Spinal cord (tissue), 10 donors: Measurements from ENCODE around the gene CDON. TPM values are rescaled to one million over a fixed set of nuclear protein-coding genes. Genes with fewer than 3 reads are reported as not detected.
A peak's percentile ranks its signal among the peaks of the same experiment; 100 is the strongest.

ENCODE experiments used
- DNase-seq, 6 donors: peaks; one replicate each; pipeline versions ENCODE4 v3.0.0 to v3.0.0-alpha.2; 2013 to 2015; ENCODE audit warnings: low spot score in 6 of 6, low read depth in 4 of 6
- H3K27ac ChIP-seq: one replicate; pipeline ENCODE4 v1.5.1; 2013; ENCODE audit warnings: low read depth, low read length, control low read depth
- H3K27me3 ChIP-seq: one replicate; pipeline ENCODE4 v1.6.1; 2013; ENCODE audit warnings: low read length; ENCODE audit not compliant: control insufficient read depth, insufficient read depth
- H3K36me3 ChIP-seq: one replicate; pipeline ENCODE4 v1.6.1; 2013; ENCODE audit warnings: low read length; ENCODE audit not compliant: control insufficient read depth, insufficient read depth
- H3K4me1 ChIP-seq: one replicate; pipeline ENCODE4 v1.6.1; 2013; ENCODE audit warnings: low read length; ENCODE audit not compliant: control insufficient read depth, insufficient read depth
- H3K4me3 ChIP-seq: one replicate; pipeline ENCODE4 v1.5.1; 2013; ENCODE audit warnings: low read depth, low read length, control low read depth
- H3K9me3 ChIP-seq: one replicate; pipeline ENCODE4 v1.6.1; 2013; ENCODE audit warnings: low read length; ENCODE audit not compliant: control insufficient read depth, insufficient read depth
- WGBS: methylation state at CpG from one replicate; pipeline ENCODE4 v1.1.5; 2013; ENCODE audit warnings: missing lambda C conversion rate; ENCODE audit not compliant: insufficient coverage; 5-methylcytosine and 5-hydroxymethylcytosine counted together
- polyA plus RNA-seq, 2 donors: library from polyadenylated mRNA; unstranded; fragments of 120-200 nt; gene quantifications; one replicate each; pipeline ENCODE4 v1.2.1, GENCODE V29; 2013; ENCODE audit not compliant: insufficient read length in 2 of 2
- total RNA-seq, 2 donors: library from RNA; depleted of rRNA in 1 of 2; stranded (reverse); fragments of 120-200 nt in 1 of 2; fragments of >200 nt in 1 of 2; gene quantifications; one replicate each; pipeline versions ENCODE4 v1.2.3 to v1.2.4, GENCODE V29; 2013 to 2014
- donor health status: healthy.

The CDON gene
- total and polyA plus RNA-seq, 4 donors: 7.4 to 34.7 (median 21.4) TPM

DNA sequence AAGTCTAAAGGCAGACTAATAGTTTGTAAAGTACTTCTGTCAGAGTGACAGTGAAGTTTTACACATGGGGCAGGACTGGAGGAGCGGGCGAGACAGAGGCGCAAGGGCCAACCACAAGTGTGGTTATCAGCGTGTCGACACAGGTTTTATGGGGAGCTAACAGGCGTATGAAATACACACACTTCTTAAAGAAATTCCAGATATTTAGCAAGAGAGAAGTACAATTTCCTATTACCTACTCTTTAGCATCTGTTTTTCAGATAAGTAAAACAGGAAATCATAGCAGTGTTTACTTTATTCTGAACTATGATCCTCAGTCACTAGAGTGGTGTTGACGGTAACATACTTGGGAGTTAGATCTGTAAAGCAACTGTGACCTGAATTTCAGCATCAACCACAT lies 94.3 kb downstream of the CDON start:
- Histone ChIP-seq H3K27me3 (no peaks in the 10 kb centered on the region), H3K9me3 (peaks cover under 1% of the 10 kb centered on the region), H3K4me1 (no peaks in the 10 kb centered on the region), H3K27ac (no peak overlapping the region), H3K4me3 (no peak overlapping the region), H3K36me3 (no peaks in the 10 kb centered on the region)
- 93% methylated on average over 3 of the region's 7 CpGs for WGBS
- no peak for DNase-seq

DNA sequence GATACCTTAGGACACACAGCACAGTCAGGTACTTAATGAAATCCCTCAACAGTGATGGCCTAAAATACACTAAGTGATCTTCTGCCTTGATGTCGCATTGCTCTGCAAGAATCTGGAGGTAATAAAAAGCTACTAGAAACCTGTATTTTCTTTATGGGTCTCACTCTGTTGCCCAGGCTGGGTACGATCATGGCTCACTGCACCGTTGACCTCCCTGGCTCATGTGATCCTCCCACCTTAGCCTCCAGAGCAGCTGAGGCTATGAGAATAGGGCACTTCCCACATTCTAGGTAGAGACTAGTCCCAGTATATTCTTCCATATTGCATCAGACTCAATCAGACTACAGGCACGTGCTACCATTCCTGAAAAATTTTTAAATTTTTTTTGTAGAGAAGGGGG lies 95.2 kb downstream of the CDON start:
- no peaks in the 10 kb centered on the region for H3K36me3 ChIP-seq
- H3K27ac ChIP-seq: no peak overlapping the region
- H3K4me1 ChIP-seq: no peaks in the 10 kb centered on the region
- no peak for DNase-seq
- H3K9me3 ChIP-seq: peaks cover 6% of the 10 kb centered on the region
- 100% methylated on average over 3 of the region's 4 CpGs for WGBS
- H3K4me3 ChIP-seq: no peak overlapping the region
- H3K27me3 ChIP-seq: no peaks in the 10 kb centered on the region

DNA sequence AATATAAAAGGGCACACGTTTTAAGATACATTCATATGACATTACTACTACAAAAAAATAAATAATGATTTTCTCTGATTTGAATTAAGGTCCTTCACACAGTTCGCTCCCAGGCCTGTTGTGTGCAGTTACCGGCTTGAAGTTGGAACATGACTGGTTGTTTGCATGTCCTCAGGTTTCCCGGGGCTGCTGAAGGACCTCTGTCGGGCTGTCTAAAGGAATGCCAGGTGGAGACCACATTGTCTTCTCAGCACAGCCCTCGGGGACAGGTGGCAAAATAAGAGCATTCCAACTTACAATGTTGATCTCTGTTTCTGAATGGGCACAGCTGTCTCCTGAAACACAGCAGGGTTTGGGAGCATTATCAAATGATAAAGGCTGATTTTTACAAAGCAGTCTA lies 101.9 kb downstream of the CDON start:
- H3K27me3 ChIP-seq: no peaks in the 10 kb centered on the region
- no peak overlapping the region for H3K27ac ChIP-seq
- 78% methylated on average over 5 of the region's 6 CpGs for WGBS
- no peak overlapping the region for H3K4me3 ChIP-seq
- peaks cover 12% of the 10 kb centered on the region for H3K36me3 ChIP-seq
- peaks cover 6% of the 10 kb centered on the region for H3K4me1 ChIP-seq
- no peak for DNase-seq
- peaks cover 6% of the 10 kb centered on the region for H3K9me3 ChIP-seq

DNA sequence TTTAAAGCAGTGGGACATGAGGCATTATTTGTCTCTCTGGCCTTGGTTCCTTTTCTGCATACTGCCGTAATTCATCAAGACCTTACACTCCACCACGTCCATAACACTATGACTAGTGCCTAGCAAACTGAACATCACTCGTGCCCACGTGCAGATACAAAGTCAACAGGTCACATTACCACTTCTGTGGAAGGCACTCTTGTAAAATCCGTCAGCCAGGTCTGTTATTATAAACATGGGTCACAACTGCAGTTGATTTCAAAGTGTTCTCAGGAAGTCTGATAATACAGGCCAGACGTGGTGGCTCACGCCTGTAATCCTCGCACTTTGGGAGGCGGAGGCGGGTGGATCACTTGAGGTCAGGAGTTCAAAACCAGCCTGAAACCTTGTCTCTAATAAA lies 102.7 kb downstream of the CDON start:
- Histone ChIP-seq H3K27ac (no peak overlapping the region), H3K4me3 (no peak overlapping the region), H3K36me3 (peaks cover 15% of the 10 kb centered on the region), H3K9me3 (peaks cover 6% of the 10 kb centered on the region), H3K27me3 (no peaks in the 10 kb centered on the region), H3K4me1 (peaks cover 6% of the 10 kb centered on the region)
- 85% methylated on average over 6 of the region's 10 CpGs for WGBS
- no peak for DNase-seq

DNA sequence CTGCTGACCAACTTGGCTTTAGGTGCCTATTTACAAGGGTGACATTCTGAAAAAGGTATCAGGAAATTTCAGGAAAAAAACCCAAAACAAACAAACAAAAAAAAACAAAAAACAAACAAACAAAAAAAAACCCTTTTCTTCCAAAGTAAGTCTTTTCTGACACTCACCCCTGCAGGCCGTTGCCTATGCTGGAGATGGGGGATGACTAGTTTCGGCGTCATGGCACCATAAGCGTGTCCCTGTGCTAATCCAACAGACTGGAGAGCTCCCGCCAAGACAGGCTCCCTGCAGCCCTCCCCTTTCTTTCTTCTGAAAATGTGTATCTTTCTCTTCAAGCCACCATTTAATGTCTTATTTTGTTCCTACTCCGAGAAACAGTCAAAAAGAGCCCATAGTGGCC lies 103.2 kb downstream of the CDON start:
- no peak for DNase-seq
- peaks cover 17% of the 10 kb centered on the region for H3K36me3 ChIP-seq
- H3K4me1 ChIP-seq: peaks cover 6% of the 10 kb centered on the region
- H3K9me3 ChIP-seq: peaks cover 6% of the 10 kb centered on the region
- no peaks in the 10 kb centered on the region for H3K27me3 ChIP-seq
- WGBS: 96% methylated on average over 4 of the region's 6 CpGs
- no peak overlapping the region for H3K4me3 ChIP-seq
- no peak overlapping the region for H3K27ac ChIP-seq

GRCh38 chr11:125958872-125959400 lies 103.7 kb downstream of the CDON start:
- 100% methylated on average over 1 of the region's 4 CpGs for WGBS
- Histone ChIP-seq H3K4me1 (peaks cover 6% of the 10 kb centered on the region), H3K36me3 (peaks cover 21% of the 10 kb centered on the region), H3K27ac (no peak overlapping the region), H3K27me3 (no peaks in the 10 kb centered on the region), H3K9me3 (peaks cover 6% of the 10 kb centered on the region), H3K4me3 (no peak overlapping the region)
- no peak for DNase-seq

DNA sequence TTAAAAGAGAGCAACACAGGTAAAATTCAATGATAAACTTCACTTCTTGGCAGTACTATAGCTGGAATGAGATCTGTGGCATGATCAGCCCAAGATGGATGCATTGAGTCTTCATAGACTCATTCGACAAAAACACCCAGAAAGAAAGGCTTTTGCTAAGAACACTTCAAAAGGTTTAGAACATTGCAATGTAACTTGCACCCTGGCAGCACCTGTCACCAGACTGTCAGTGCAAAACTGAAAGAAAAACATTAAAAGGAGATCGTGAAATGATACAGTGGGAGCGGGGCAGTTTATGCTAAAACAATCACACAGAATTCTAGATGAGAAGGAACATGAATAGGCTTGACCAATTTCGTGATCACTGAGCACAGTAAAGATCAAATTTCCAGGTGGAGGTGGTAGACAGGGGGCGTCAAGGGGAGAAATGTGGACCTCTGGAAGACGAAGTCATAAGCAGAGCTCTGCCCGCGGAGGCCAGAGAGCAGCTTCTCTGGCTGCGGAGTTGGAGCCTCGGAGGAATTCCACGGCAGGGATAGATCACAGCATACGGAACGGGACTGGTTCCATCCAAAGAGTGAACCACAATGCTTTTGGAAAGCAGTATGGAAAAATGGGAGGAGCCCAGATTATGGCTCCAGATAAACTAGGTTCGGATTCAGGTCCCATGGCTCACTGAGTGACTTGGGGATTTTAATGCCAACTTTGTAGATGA lies 104.9 kb downstream of the CDON start:
- Histone ChIP-seq H3K4me1 (peaks cover 16% of the 10 kb centered on the region), H3K9me3 (peaks cover 1% of the 10 kb centered on the region), H3K4me3 (no peak overlapping the region), H3K36me3 (peaks cover 25% of the 10 kb centered on the region), H3K27ac (no peak overlapping the region), H3K27me3 (no peaks in the 10 kb centered on the region)
- 92% methylated on average over 13 of the region's 14 CpGs for WGBS
- no peak for DNase-seq

GRCh38 chr11:125956391-125957134 lies 106.1 kb downstream of the CDON start:
- Histone ChIP-seq H3K4me3 (no peak overlapping the region), H3K27ac (no peak overlapping the region), H3K36me3 (peaks cover 28% of the 10 kb centered on the region), H3K4me1 (peaks cover 21% of the 10 kb centered on the region), H3K27me3 (no peaks in the 10 kb centered on the region), H3K9me3 (no peaks in the 10 kb centered on the region)
- DNase-seq: peak in 1 of 6 donors; percentile 20
- WGBS: 88% methylated on average over 17 of the region's 22 CpGs

GRCh38 chr11:125955856-125956255 lies 106.8 kb downstream of the CDON start:
- DNase-seq: no peak
- WGBS: 60% methylated on average over 1 of the region's 2 CpGs
- Histone ChIP-seq H3K36me3 (peaks cover 31% of the 10 kb centered on the region), H3K4me1 (peaks cover 25% of the 10 kb centered on the region), H3K9me3 (no peaks in the 10 kb centered on the region), H3K4me3 (no peak overlapping the region), H3K27me3 (no peaks in the 10 kb centered on the region), H3K27ac (no peak overlapping the region)
